Caco-2 (cell line): ENCODE data around the gene DPYSL4. TPM values are rescaled to one million over a fixed set of nuclear protein-coding genes. Genes with fewer than 3 reads are reported as not detected.

Experiments
- BruUV-seq: library from RNA; stranded (reverse); fragments of 400-500 nt; replicated peaks from 2 replicates; lab custom pipeline; 2021; lab: Mats Ljungman, UMichigan
- CTCF ChIA-PET: fragments of 300-600 bp; sonication (Branson Sonifier 250); formaldehyde crosslinking; loops from one replicate; lab custom pipeline; 2022; ENCODE audit warnings: antibody characterized with exemption; lab: Charles Lee
- POLR2A ChIA-PET: fragments of 300-600 bp; sonication (Branson Sonifier 250); formaldehyde crosslinking; loops from one replicate; lab custom pipeline; 2022; ENCODE audit warnings: antibody characterized with exemption; lab: Charles Lee
- DNase-seq, 2 experiments: peaks; one replicate each; pipeline versions ENCODE4 v3.0.0 to v3.0.0-alpha.2; 2020 to 2022
- H3K27me3 ChIP-seq: replicated peaks from 2 replicates; pipeline ENCODE4 v1.6.0; 2011; ENCODE audit warnings: low read length; ENCODE audit not compliant: control insufficient read depth, insufficient read depth
- H3K36me3 ChIP-seq: 2 replicates; pipeline ENCODE4 v1.5.1; 2011; ENCODE audit warnings: low read length; ENCODE audit not compliant: control insufficient read depth, insufficient read depth
- H3K4me1 ChIP-seq: fragments of 250-450 bp; sonication (Bioruptor Pico); 2 replicates; pipeline ENCODE4 v1.5.1; 2020; ENCODE audit warnings: mild to moderate bottlenecking
- H3K4me3 ChIP-seq: 2 replicates; pipeline ENCODE4 v1.5.1; 2011; ENCODE audit warnings: low read depth, mild to moderate bottlenecking, control low read depth, low read length
- H3K9me3 ChIP-seq: fragments of 250-450 bp; sonication (Bioruptor Pico); 2 replicates; pipeline ENCODE4 v1.5.1; 2020; ENCODE audit warnings: mild to moderate bottlenecking, moderate library complexity
- H3K27ac Mint-ChIP-seq: one replicate; pipeline ENCODE4 v1.8.0; 2022; ENCODE audit warnings: mixed read lengths; ENCODE audit not compliant: unreplicated experiment
- H3K27me3 Mint-ChIP-seq: one replicate; pipeline ENCODE4 v1.8.0; 2022; ENCODE audit warnings: mixed read lengths; ENCODE audit not compliant: insufficient read depth, unreplicated experiment
- H3K36me3 Mint-ChIP-seq: one replicate; pipeline ENCODE4 v1.8.0; 2022; ENCODE audit warnings: mild to moderate bottlenecking, mixed read lengths; ENCODE audit not compliant: insufficient read depth, unreplicated experiment
- H3K4me1 Mint-ChIP-seq: one replicate; pipeline ENCODE4 v1.8.0; 2022; ENCODE audit warnings: low read depth, mixed read lengths; ENCODE audit not compliant: unreplicated experiment
- H3K4me3 Mint-ChIP-seq: one replicate; pipeline ENCODE4 v1.8.0; 2022; ENCODE audit warnings: mild to moderate bottlenecking, moderate library complexity, mixed read lengths; ENCODE audit not compliant: unreplicated experiment
- H3K9me3 Mint-ChIP-seq: one replicate; pipeline ENCODE4 v1.8.0; 2022; ENCODE audit warnings: mixed read lengths; ENCODE audit not compliant: unreplicated experiment
- CTCF ChIP-seq, 2 experiments: fragments of 200-600 bp in 1 of 2; IDR thresholded peaks; 1 replicate in 1 of 2; 2 replicates in 1 of 2; pipeline versions ENCODE4 v1.5.1 to v1.8.0; 2011 to 2022; ENCODE audit warnings: antibody characterized with exemption in 1 of 2, control low read depth in 1 of 2, inconsistent platforms in 1 of 2, low read depth in 1 of 2, low read length in 1 of 2, mild to moderate bottlenecking in 1 of 2, moderate library complexity in 1 of 2; ENCODE audit not compliant: insufficient read depth in 1 of 2, severe bottlenecking in 1 of 2, unreplicated experiment in 1 of 2
- intact Hi-C: fragments of 100-400 bp; cut with micrococcal nuclease; formaldehyde crosslinking; loops from one replicate; pipeline ENCODE4 v1.10.0; 2022; ENCODE audit not compliant: unreplicated experiment
- total RNA-seq: library from RNA; stranded (reverse); gene quantifications from 2 replicates; pipeline ENCODE4 v1.2.3, GENCODE V29; 2022

The DPYSL4 gene
- total RNA-seq, 1 experiment from 2014 or later = not detected

- H3K27ac Mint-ChIP-seq = no peak overlapping the region
- POLR2A ChIA-PET = no interaction called here
- Histone ChIP-seq H3K4me1 (no peaks in the 10 kb centered on the region), H3K27me3 (no peaks in the 10 kb centered on the region), H3K4me3 (no peak overlapping the region), H3K36me3 (no peaks in the 10 kb centered on the region), H3K9me3 (no peaks in the 10 kb centered on the region)
- intact Hi-C loops = loop anchor here (10.0 kb wide), 1 partner anchor 165 kb away; the partner anchor contains the start of gene BNIP3
- H3K4me1 Mint-ChIP-seq = no peaks in the 10 kb centered on the region
- no peaks in the 10 kb centered on the region for H3K27me3 Mint-ChIP-seq
- H3K4me3 Mint-ChIP-seq = no peak overlapping the region
- no peak for DNase-seq
- TF ChIP-seq CTCF (IDR thresholded peaks at IDR 0.05; ENCODE audit: insufficient read depth in 1 of 2, low read depth in 1 of 2, low read length in 1 of 2, severe bottlenecking in 1 of 2, unreplicated experiment in 1 of 2) = no peak
- BruUV-seq = no TSS peak
- H3K9me3 Mint-ChIP-seq = no peaks in the 10 kb centered on the region
- CTCF ChIA-PET = no interaction called here
- H3K36me3 Mint-ChIP-seq = no peaks in the 10 kb centered on the region
These were observed 36.8 kb upstream of the DPYSL4 start for GRCh38 chr10:132149917-132150316.

GRCh38 chr10:132150777-132151176 is 36.0 kb upstream of the DPYSL4 start:
- DNase-seq = no peak
- TF ChIP-seq CTCF (IDR thresholded peaks at IDR 0.05; ENCODE audit: insufficient read depth in 1 of 2, low read depth in 1 of 2, low read length in 1 of 2, severe bottlenecking in 1 of 2, unreplicated experiment in 1 of 2) = no peak
- ChIA-PET POLR2A (no interaction called here), CTCF (no interaction called here)
- Mint-ChIP-seq H3K27me3 (no peaks in the 10 kb centered on the region), H3K4me3 (no peak overlapping the region), H3K27ac (no peak overlapping the region), H3K4me1 (no peaks in the 10 kb centered on the region), H3K9me3 (no peaks in the 10 kb centered on the region), H3K36me3 (no peaks in the 10 kb centered on the region)
- intact Hi-C loops = no loop called here
- no TSS peak for BruUV-seq
- Histone ChIP-seq H3K9me3 (no peaks in the 10 kb centered on the region), H3K4me3 (no peak overlapping the region), H3K27me3 (no peaks in the 10 kb centered on the region), H3K36me3 (no peaks in the 10 kb centered on the region), H3K4me1 (no peaks in the 10 kb centered on the region)

GRCh38 chr10:132151286-132151950 is 35.3 kb upstream of the DPYSL4 start:
- BruUV-seq = no TSS peak
- Mint-ChIP-seq H3K27ac (no peak overlapping the region), H3K4me3 (no peak overlapping the region), H3K27me3 (no peaks in the 10 kb centered on the region), H3K4me1 (no peaks in the 10 kb centered on the region), H3K9me3 (no peaks in the 10 kb centered on the region), H3K36me3 (no peaks in the 10 kb centered on the region)
- no peak for DNase-seq
- no peak for TF ChIP-seq CTCF (IDR thresholded peaks at IDR 0.05; ENCODE audit: insufficient read depth in 1 of 2, low read depth in 1 of 2, low read length in 1 of 2, severe bottlenecking in 1 of 2, unreplicated experiment in 1 of 2)
- no peaks in the 10 kb centered on the region for H3K36me3 ChIP-seq
- H3K4me1 ChIP-seq = no peaks in the 10 kb centered on the region
- no peaks in the 10 kb centered on the region for H3K27me3 ChIP-seq
- CTCF ChIA-PET = interaction anchor here (0.9 kb wide), 1 partner anchor 258 kb away, joined by 3 read pairs; no protein-coding TSS in a partner anchor
- POLR2A ChIA-PET = no interaction called here
- intact Hi-C loops = no loop called here
- no peak overlapping the region for H3K4me3 ChIP-seq
- H3K9me3 ChIP-seq = no peaks in the 10 kb centered on the region
